Mammary epithelial cell (primary cell): ENCODE results near the gene VPS37C.

Experiments
- EZH2 ChIP-seq: IDR thresholded peaks from 2 replicates; pipeline ENCODE4 v1.6.1; 2012; ENCODE audit warnings: low read length, inconsistent platforms, borderline replicate concordance
- TF ChIP-seq, protein P1 (sequence below), 2 donors: IDR thresholded peaks in 1 of 2; conservative IDR thresholded peaks in 1 of 2; 2 replicates each; pipeline ENCODE4 v1.5.1; 2011 to 2012; ENCODE audit warnings: inconsistent platforms in 2 of 2, low read length in 2 of 2, mild to moderate bottlenecking in 2 of 2, control low read depth in 1 of 2, low read depth in 1 of 2; ENCODE audit not compliant: insufficient read depth in 1 of 2; ENCODE audit errors: extremely low read depth in 1 of 2

DNA sequence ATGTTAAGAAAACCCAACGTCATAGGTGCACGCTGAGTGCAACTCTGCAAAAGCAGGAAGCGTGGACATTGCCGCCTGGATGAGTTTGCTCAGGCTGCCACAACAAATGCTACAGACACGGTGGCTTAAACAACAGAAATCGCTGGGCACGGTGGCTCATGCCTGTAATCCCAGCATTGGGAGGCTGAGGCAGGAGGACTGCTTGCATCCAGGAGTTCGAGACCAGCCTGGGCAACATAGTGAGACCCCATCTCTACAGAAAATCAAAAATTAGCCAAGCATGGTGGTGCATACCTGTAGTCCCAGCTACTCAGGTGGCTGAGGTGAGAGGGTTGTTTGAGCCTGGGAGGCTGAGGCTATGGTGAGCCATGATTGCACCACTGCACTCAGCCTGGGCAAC, 28.7 kb upstream of the VPS37C start:
- TF ChIP-seq, protein P1, sequence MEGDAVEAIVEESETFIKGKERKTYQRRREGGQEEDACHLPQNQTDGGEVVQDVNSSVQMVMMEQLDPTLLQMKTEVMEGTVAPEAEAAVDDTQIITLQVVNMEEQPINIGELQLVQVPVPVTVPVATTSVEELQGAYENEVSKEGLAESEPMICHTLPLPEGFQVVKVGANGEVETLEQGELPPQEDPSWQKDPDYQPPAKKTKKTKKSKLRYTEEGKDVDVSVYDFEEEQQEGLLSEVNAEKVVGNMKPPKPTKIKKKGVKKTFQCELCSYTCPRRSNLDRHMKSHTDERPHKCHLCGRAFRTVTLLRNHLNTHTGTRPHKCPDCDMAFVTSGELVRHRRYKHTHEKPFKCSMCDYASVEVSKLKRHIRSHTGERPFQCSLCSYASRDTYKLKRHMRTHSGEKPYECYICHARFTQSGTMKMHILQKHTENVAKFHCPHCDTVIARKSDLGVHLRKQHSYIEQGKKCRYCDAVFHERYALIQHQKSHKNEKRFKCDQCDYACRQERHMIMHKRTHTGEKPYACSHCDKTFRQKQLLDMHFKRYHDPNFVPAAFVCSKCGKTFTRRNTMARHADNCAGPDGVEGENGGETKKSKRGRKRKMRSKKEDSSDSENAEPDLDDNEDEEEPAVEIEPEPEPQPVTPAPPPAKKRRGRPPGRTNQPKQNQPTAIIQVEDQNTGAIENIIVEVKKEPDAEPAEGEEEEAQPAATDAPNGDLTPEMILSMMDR (conservative IDR thresholded peaks at IDR 0.05 in 1 of 2, IDR thresholded peaks at IDR 0.05 in 1 of 2; ENCODE audit: extremely low read depth in 1 of 2, insufficient read depth in 1 of 2, low read depth in 1 of 2, low read length in 2 of 2): no peak
- TF ChIP-seq EZH2: no peak
